ENCODE measurements around the gene IL3RA. TPM values are rescaled to one million over a fixed set of nuclear protein-coding genes. Genes with fewer than 3 reads are reported as not detected.
"Not testable (repeated sequence)": the region's sequence is repeated elsewhere in the genome, so short reads cannot be mapped to it uniquely, and the experiment has no call there.

The IL3RA gene
- total RNA-seq, 2 donors from 2014 or later: 0.41 to 0.73 TPM

DNA sequence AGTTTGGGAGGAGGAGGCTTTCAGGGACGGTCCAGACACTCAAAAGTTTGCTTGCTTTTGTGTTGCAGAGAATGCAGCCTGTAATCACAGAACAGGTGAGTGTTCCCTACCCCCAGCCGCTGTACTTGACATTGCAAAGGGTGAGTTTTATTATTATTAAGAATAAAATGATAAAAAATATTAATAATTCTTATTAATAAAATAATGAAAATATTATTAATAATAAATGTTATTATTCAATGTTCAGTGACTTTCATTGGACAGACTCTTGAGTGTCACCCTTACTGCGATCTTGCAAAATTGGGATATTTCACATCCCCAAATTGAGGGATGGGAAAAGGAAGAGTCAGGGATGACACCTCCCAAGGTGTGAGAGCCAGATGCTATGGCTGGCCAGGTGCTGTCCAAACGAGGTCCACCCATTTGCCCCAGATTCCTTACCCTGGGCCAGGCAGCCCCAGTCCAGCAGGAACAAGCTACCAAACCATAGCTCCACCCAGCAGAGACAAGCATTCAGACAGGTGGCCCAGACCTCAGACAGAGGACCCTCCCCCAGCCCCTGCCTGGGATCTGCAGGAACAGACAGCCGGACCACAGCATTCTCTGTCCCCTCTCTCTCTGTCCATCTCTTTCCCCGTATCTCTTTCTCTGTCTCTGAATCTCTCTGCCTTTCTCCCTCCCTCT is 22.4 kb downstream of the IL3RA start:
- peaks cover 7 to 20% of the 10 kb centered on the region in 2 donors for H3K36me3 Mint-ChIP-seq
- H3K9me3 Mint-ChIP-seq: peaks cover 4 to 8% of the 10 kb centered on the region in 2 donors
- DNase-seq (ENCODE audit: low spot score in 2 of 2) (no peak), ATAC-seq (no peak)
- H3K27ac Mint-ChIP-seq: peak overlapping the region in 1 of 2 donors; percentile 88

- Mint-ChIP-seq H3K36me3 (peaks cover 7 to 20% of the 10 kb centered on the region in 2 donors), H3K9me3 (peaks cover 0 to 8% of the 10 kb centered on the region in 2 donors), H3K27ac (peak overlapping the region; percentile 7 to 88)
- DNase-seq (ENCODE audit: low spot score in 2 of 2) (no peak), ATAC-seq (no peak)
These were observed 22.9 kb downstream of the IL3RA start for GRCh38 chrX:1359477-1359873.

DNA sequence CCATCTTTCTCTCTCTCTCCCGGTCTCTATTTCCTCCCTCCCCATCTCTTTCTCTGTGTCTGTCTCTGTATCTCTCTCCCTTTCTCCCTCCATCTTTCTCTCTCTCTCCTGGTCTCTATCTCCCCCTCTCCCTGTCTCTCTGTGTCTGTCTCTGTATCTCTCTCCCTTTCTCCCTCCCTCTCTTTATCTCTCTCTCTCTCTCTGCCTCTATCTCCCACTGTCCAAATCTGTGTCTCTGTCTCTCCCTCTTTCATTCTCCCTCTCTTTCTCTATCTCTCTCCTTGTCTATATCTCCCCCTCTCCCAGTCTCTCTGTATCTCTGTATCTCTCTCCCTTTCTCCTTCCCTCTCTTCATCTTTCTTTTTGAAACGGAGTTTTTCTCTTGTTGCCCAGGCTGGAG is 23.6 kb downstream of the IL3RA start:
- Mint-ChIP-seq H3K27ac (peak overlapping the region; percentile 10 to 88), H3K9me3 (peaks cover 0 to 8% of the 10 kb centered on the region in 2 donors), H3K36me3 (peaks cover 12 to 20% of the 10 kb centered on the region in 2 donors)
- no peak for DNase-seq (ENCODE audit: low spot score in 2 of 2)
- no peak for ATAC-seq

DNA sequence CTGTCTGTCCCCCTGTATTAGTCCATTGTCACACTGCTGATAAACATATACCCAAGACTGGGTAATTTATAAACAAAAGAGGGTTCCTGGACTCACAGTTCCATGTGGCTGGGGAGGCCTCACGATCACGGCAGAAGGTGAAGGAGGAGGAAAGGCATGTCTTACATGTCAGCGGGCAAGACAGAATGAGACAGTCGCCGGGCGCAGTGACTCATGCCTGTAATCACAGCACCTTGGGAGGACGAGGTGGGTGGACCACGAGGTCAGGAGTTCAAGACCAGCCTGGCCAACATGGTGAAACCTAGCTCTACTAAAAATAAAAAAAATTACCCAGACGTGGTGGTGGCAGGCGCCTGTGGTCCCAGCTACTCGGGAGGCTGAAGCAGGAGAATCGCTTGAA is 24.7 kb downstream of the IL3RA start:
- DNase-seq (ENCODE audit: low spot score in 2 of 2) (no peak), ATAC-seq (no peak)
- Mint-ChIP-seq H3K36me3 (peaks cover 12 to 20% of the 10 kb centered on the region in 2 donors), H3K27ac (no peak overlapping the region), H3K9me3 (peaks cover 0 to 8% of the 10 kb centered on the region in 2 donors)

DNA sequence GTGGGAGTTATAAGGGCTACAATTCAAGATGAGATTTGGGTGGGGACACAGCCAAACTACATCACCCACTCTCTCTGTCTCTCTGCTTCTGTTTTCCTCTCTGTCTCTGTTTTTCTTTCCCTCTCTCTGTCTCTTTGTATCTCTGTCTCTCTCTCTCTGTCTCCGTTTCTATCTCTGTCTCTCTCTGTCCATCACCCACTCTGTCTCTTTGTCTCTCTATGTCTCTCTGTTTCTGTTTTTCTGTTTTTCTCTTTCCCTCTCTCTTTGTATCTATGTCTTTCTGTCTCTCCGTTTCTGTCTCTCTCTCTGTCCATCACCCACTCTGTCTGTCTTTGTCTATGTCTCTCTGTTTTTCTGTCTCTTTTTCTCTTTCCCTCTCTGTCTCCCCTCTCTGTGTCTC is 25.3 kb downstream of the IL3RA start:
- Mint-ChIP-seq H3K9me3 (peaks cover 0 to 8% of the 10 kb centered on the region in 2 donors), H3K27ac (peak overlapping the region; percentile 2 to 29)
- ATAC-seq: no peak

GRCh38 chrX:1366363-1366762 is 29.8 kb downstream of the IL3RA start:
- DNase-seq (ENCODE audit: low spot score in 2 of 2); H3K27ac Mint-ChIP-seq; H3K36me3 Mint-ChIP-seq: not testable (repeated sequence)

More for the DNA sequence above, 25.3 kb downstream of the IL3RA start:
- H3K36me3 Mint-ChIP-seq: peaks cover 12 to 20% of the 10 kb centered on the region in 2 donors
- no peak for DNase-seq (ENCODE audit: low spot score in 2 of 2)

DNA sequence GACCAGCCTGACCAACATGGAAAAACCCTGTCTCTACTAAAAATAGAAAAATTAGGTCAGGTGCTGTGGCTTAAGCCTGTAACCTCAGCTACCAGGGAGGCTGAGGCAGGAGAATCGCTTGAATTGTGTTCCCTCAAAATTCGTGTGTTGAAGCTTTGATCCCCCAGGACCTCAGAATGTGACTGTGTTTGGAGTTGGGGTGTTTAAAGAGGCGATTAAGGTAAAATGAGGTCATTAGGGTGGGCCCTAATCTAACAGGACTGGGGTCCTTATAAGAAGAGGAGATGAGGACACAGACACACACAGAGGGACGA is 31.8 kb downstream of the IL3RA start:
- peak; percentile 22 to 34 for ATAC-seq
- no peak for DNase-seq (ENCODE audit: low spot score in 2 of 2)
- Mint-ChIP-seq H3K36me3 (peaks cover 4 to 5% of the 10 kb centered on the region in 2 donors), H3K27ac (peak overlapping the region; percentile 51 to 85), H3K9me3 (no peaks in the 10 kb centered on the region)

More at GRCh38 chrX:1366363-1366762, 29.8 kb downstream of the IL3RA start:
- not testable (repeated sequence) for H3K9me3 Mint-ChIP-seq, ATAC-seq

- Mint-ChIP-seq H3K36me3 (no peaks in the 10 kb centered on the region), H3K9me3 (no peaks in the 10 kb centered on the region), H3K27ac (peak overlapping the region in 1 of 2 donors; percentile 77)
- ATAC-seq (peak in 1 of 2 donors; percentile 39), DNase-seq (ENCODE audit: low spot score in 2 of 2) (peak in 1 of 2 donors; percentile 49)
These were observed 41.7 kb downstream of the IL3RA start for GRCh38 chrX:1378306-1378759.

GRCh38 chrX:1380672-1381233 is 44.2 kb downstream of the IL3RA start:
- Mint-ChIP-seq H3K27ac (peak overlapping the region; percentile 56 to 77), H3K36me3 (peaks cover 0 to 11% of the 10 kb centered on the region in 2 donors), H3K9me3 (no peaks in the 10 kb centered on the region)
- ATAC-seq (peak; percentile 9 to 27), DNase-seq (ENCODE audit: low spot score in 2 of 2) (no peak)

DNA sequence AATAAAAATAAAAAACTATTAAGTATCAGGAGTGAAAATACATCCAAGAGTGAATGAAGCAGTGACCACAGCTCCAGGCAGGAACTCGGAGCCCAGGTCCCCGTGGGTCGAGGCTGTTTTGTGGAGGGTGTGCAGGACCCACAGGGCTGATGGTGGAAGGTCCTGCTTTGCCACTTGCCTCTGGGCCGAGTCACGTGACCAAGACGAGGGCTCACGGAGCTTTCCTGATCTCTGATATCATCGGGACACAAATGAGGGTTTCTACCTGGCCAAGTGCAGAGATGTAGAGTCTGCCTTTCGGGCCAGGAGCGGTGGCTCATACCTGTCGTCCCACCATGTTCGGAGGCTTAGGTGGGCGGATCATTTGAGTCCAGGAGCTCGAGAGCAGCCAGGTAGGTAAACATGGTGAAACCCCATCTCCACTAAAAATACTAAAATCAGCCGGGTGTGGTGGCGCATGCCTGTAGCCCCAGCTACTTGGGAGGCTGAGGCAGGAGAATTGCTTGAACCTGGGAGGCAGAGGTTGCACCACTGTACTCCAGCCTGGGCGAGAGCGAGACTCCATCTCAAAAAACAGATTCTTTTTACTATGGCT is 48.2 kb downstream of the IL3RA start:
- DNase-seq (ENCODE audit: low spot score in 2 of 2) (no peak), ATAC-seq (no peak)
- Mint-ChIP-seq H3K36me3 (peaks cover 25 to 44% of the 10 kb centered on the region in 2 donors), H3K27ac (peak overlapping the region in 1 of 2 donors; percentile 81), H3K9me3 (no peaks in the 10 kb centered on the region)

DNA sequence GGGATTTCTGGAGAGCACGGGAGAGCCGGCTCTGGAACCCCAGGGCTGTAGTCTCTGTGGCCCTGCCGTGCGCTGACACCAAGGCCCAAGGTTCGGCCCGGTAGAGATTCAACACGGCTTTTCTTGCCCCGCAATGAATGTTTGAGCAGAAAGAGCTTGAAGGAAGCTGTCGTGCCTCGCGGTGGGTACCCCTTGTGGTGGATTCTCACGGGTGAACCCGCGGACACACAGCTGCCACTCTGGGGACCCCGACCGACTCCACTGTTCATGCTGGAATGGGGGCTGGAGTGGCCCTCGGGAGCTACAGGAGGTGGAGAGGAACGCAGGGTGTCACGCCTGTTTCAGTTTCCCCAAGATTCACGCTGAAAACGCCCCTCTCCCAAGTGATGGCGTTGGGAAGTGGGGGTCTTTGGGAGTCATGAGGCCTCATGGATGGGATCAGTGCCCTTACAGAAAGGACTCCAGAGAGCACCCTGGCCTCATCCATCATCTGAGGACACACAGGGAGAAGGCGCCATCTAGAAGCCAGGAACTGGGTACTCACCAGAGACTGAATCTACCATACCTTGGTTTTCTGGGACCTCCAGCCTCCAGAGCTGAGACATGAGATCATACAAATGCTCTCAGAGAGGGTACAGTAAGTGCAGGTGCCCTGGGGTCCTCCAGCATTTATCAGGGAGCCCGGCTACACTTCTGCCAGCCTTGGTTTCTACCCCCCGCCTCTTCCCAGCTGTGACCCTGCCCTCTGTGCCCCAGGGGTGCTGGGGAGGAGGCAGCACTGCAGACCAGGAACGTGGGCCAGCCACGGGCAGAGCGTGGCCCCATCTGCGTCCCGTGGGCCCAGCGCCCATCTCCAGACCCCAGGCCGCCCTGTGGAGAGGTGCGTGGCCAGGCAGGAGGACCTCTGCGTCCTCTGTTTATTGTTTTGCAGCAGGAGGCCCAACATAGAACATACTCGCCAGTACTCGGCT is 49.0 kb downstream of the IL3RA start:
- H3K9me3 Mint-ChIP-seq: no peaks in the 10 kb centered on the region
- H3K36me3 Mint-ChIP-seq: peaks cover 25 to 44% of the 10 kb centered on the region in 2 donors
- peak overlapping the region in 1 of 2 donors; percentile 81 for H3K27ac Mint-ChIP-seq
- DNase-seq (ENCODE audit: low spot score in 2 of 2): peak in 1 of 2 donors; percentile 52
- ATAC-seq: no peak

DNA sequence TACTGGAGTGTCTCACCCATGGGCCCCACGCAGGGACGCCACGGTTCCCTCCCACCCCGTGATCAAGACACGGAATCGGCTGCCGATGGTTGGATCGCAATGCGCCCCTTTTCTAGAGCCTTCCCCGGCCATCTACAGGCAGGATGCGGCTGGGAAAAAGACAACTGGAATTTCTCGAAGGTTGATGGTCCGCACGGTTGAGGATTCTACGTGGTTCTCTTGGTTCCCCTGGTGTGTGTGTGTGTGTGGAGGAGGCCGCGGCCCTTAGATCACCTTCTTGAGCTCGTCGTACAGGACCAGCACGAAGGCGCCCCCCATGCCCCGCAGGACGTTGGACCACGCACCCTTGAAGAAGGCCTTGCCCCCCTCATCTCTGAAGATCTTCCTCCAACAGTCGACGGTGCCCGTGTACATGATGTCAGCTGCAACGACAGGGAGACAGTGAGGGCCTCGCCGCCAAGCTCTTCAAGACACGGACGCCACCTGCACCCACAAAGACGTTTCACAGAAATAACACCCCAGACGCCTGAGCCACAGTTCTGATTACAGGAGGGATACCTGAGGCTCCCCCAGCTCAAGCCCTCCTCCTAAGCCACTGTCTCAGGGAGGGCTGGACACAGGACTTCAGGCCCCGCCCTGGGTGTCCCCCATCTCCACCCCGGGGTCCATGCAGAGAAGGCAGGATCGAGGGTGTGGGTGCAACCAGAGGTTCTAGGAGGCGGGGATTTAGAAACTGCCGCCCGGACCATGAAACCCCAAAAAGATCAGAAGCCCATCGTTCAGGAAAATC is 49.9 kb downstream of the IL3RA start:
- Mint-ChIP-seq H3K36me3 (peaks cover 33 to 54% of the 10 kb centered on the region in 2 donors), H3K27ac (peak overlapping the region; percentile 21 to 90)
- DNase-seq (ENCODE audit: low spot score in 2 of 2): peak in 1 of 2 donors; percentile 45

DNA sequence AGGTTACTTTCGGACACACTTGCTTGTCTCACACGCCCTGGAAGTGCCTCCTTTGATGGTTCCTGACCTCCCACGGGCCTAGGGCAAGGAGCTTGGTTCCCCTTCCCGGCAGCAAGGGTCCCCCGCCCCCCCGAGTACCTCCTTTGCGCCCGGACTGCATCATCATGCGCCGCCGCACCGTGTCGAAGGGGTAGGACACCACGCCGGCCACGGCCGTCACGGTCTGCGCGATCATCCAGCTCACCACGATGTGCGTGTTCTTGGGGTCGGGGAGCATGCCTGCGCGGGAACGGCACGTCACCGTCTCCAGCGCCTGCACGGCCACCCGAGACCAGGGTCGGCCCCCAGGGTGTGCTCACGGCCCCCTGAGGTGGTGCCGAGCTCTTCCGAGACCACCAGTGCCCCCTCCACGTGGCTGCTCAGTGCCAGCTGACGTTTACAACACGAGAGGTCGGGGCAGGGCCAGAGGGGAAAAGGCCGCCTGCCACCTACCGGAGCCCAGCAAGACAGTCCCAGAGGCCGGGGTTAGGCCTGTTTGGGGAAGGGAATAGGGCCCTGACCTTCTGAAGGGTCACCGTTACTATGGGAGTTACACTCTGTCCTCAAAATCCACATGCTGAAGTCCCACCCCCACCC is 50.7 kb downstream of the IL3RA start:
- Mint-ChIP-seq H3K36me3 (peaks cover 36 to 57% of the 10 kb centered on the region in 2 donors), H3K9me3 (no peaks in the 10 kb centered on the region), H3K27ac (peak overlapping the region; percentile 85 to 90)
- no peak for ATAC-seq
- peak in 1 of 2 donors; percentile 55 for DNase-seq (ENCODE audit: low spot score in 2 of 2)

More for the DNA sequence above, 49.9 kb downstream of the IL3RA start:
- no peak for ATAC-seq
- no peaks in the 10 kb centered on the region for H3K9me3 Mint-ChIP-seq

DNA sequence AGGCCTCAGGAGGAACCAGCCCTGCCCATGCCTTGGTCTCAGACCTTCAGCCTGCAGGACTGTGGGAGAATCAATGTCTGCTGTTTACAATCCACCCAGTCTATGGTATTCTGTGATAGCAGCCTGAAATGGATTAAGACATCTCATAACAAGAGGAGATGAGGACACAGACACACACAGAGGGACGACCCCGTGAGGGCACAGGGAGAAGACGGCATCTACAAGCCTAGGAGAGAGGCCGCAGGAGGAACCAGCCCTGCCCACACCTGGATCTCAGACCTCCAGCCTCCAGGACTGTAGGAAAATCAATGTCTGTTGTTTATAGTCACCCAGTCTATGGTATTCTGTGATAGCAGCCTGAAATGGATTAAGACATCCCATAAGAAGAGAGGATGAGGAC is 52.1 kb downstream of the IL3RA start:
- Mint-ChIP-seq H3K27ac (peak overlapping the region; percentile 85 to 86), H3K36me3 (peaks cover 36 to 57% of the 10 kb centered on the region in 2 donors), H3K9me3 (no peaks in the 10 kb centered on the region)
- no peak for ATAC-seq
- DNase-seq (ENCODE audit: low spot score in 2 of 2): no peak
